Upper lobe of right lung (tissue), 1 donor: Measurements from ENCODE around the gene TANK. TPM values are rescaled to one million over a fixed set of nuclear protein-coding genes. Genes with fewer than 3 reads are reported as not detected.
A peak's percentile ranks its signal among the peaks of the same experiment; 100 is the strongest.

Source experiments
- ATAC-seq: fragments of 200-7000 bp; cut with Tn5 transposase; one replicate; pipeline ENCODE4 v1.9.1; 2020; ENCODE audit warnings: mild to moderate bottlenecking, moderate library complexity
- DNase-seq: peaks from one replicate; pipeline ENCODE4 v3.0.0-alpha.2; 2020
- H3K27ac ChIP-seq: fragments of 200-600 bp; one replicate; pipeline ENCODE4 v1.8.0; 2022
- H3K27me3 ChIP-seq: fragments of 200-600 bp; one replicate; pipeline ENCODE4 v1.8.0; 2022; ENCODE audit warnings: mild to moderate bottlenecking
- H3K36me3 ChIP-seq: fragments of 200-600 bp; one replicate; pipeline ENCODE4 v1.8.0; 2022
- H3K4me1 ChIP-seq: fragments of 200-600 bp; one replicate; pipeline ENCODE4 v1.8.0; 2022
- H3K4me3 ChIP-seq: fragments of 200-600 bp; one replicate; pipeline ENCODE4 v1.8.0; 2022; ENCODE audit warnings: mild to moderate bottlenecking
- H3K9me3 ChIP-seq: fragments of 200-600 bp; one replicate; pipeline ENCODE4 v1.8.0; 2022
- intact Hi-C: fragments of 100-400 bp; cut with DNase I; formaldehyde crosslinking; loops from one replicate; pipeline ENCODE4 v1.11.0; 2022
- long read RNA-seq: library from polyadenylated mRNA; unstranded; transcript quantifications from one replicate; pipeline ENCODE4 v2.0.0, GENCODE V29; 2021
- total RNA-seq: library from RNA; stranded (reverse); fragmentation: NEBNext Ultra II Directional; extraction: Animal tissue kit (Norgen Biotek cat#: 25700); gene quantifications from one replicate; pipeline ENCODE4 v1.2.1, GENCODE V29; 2021
- TF ChIP-seq, protein P1 (sequence below): fragments of 200-600 bp; IDR thresholded peaks from one replicate; pipeline ENCODE4 v1.8.0; 2022; ENCODE audit warnings: antibody characterized with exemption
- donor health status: DM: no; HTN: yes; CAD: no; lungs with severe emphysema.

TANK gene, protein sequence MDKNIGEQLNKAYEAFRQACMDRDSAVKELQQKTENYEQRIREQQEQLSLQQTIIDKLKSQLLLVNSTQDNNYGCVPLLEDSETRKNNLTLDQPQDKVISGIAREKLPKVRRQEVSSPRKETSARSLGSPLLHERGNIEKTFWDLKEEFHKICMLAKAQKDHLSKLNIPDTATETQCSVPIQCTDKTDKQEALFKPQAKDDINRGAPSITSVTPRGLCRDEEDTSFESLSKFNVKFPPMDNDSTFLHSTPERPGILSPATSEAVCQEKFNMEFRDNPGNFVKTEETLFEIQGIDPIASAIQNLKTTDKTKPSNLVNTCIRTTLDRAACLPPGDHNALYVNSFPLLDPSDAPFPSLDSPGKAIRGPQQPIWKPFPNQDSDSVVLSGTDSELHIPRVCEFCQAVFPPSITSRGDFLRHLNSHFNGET
- total RNA-seq = 79.6 TPM
- long read RNA-seq, transcript TANK-202 (8 exons, 2,171 nt) = major isoform, 26 of 64 reads
- long read RNA-seq, transcript TANK-201 (8 exons, 2,152 nt) = minor isoform, 11 of 64 reads
- long read RNA-seq, partial matches to known transcripts = 3 of 64 reads
- long read RNA-seq, other reads (novel, unspliced or antisense) = 24 of 64 reads

DNA sequence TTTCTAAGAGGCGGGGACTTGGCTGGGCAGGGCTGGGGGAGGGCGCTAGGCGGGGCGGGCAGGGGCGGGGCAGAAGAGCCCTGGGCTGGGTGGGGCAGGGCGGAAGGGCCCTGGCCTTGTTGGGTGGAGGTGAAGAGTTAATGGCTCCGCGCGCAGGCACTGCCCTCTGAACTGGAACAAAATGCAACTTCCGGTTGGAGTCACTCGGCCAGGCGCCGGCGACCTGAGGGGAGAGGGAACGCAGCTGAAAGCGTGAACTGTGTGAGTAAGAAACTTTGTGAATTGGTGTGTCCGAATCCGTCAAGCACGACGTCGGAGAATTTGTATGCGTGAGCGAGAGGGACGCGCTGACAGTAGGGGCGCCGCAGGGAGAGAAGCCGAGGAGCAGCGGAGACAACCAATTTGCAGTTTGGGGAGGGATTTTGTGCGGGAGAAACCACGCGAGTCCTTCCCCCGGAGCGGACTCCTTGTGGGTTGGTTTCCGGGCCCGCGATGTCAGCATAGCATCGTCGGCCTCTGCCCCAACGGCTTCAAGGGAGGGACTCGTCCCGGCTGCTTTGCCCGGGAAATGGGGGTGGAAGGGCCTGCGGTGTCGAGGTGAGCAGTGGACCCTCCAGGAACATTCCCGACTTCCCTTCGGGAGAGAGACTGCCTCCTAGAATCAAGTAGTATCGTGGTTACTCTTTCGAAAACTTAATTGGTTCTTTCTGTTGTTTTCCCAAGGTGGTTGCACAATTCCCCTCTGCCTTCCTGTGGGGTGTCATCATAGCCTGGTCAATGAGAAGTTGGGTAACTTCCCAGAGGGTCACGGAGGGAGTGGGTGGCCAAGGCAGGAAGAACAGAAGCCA lies at the start of gene TANK:
Gene TANK (plus strand): TSS at position 203 of the 848 bp plus-strand sequence. CDS start 19,235 bp downstream, outside the sequence.
- H3K27me3 ChIP-seq = no peaks in the 10 kb centered on the region
- H3K9me3 ChIP-seq = no peaks in the 10 kb centered on the region
- intact Hi-C loops = no loop called here
- peak within 1 kb of the TSS; percentile 99 for H3K27ac ChIP-seq
- TF ChIP-seq, protein P1, sequence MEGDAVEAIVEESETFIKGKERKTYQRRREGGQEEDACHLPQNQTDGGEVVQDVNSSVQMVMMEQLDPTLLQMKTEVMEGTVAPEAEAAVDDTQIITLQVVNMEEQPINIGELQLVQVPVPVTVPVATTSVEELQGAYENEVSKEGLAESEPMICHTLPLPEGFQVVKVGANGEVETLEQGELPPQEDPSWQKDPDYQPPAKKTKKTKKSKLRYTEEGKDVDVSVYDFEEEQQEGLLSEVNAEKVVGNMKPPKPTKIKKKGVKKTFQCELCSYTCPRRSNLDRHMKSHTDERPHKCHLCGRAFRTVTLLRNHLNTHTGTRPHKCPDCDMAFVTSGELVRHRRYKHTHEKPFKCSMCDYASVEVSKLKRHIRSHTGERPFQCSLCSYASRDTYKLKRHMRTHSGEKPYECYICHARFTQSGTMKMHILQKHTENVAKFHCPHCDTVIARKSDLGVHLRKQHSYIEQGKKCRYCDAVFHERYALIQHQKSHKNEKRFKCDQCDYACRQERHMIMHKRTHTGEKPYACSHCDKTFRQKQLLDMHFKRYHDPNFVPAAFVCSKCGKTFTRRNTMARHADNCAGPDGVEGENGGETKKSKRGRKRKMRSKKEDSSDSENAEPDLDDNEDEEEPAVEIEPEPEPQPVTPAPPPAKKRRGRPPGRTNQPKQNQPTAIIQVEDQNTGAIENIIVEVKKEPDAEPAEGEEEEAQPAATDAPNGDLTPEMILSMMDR = peak; percentile 11
- peaks cover 15% of the 10 kb centered on the region for H3K36me3 ChIP-seq
- peak within 1 kb of the TSS; percentile 90 for H3K4me3 ChIP-seq
- DNase-seq (peak; percentile 96), ATAC-seq (peak; percentile 98)
- peaks cover 41% of the 10 kb centered on the region for H3K4me1 ChIP-seq

DNA sequence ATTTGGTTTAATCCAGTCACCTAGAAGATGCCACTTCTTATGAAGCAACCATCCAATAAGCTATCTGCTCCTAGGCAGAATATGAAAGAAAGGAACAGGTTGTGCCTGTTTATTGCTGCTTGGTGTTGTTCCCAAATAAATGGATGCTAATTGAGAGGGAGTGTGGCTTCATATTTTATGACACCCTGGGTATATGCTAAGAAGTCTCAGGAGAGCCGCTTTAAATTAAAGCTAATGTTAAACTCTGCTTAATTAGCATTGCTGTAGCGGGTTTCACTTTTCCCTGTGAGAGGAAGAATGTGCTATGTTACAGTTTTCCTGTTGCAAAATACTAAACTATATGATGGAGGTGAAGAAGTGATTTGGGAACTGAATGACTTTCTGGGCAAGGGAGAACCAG lies 48.7 kb upstream of the TANK start:
- no peak for ATAC-seq
- intact Hi-C loops = no loop called here

DNA sequence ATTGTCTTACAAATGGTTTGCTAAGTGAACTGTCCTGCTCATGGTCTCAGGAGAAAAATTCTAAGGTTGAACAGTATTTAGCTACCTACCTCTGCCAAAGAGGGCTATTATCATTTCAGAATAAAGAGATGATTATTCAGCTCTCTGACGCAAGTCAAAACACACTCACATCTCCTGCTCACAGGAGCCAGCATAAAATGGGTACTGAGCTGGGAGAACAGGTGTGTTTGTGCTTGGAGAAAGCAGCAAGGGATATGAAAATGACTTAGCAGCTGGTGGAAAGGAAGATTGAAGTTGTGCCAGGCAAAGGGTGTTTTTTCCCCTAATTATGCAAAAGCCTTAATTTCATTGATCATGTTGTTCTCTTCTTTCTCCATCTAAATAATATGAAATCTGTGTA lies 47.3 kb upstream of the TANK start:
- Histone ChIP-seq H3K36me3 (no peaks in the 10 kb centered on the region), H3K27me3 (no peaks in the 10 kb centered on the region), H3K4me1 (no peaks in the 10 kb centered on the region), H3K4me3 (no peak overlapping the region), H3K9me3 (no peaks in the 10 kb centered on the region), H3K27ac (no peak overlapping the region)
- intact Hi-C loops = no loop called here
- DNase-seq = no peak
- no peak for ATAC-seq
- TF ChIP-seq, protein P1 = no peak

More for the DNA sequence above, 48.7 kb upstream of the TANK start:
- H3K9me3 ChIP-seq = no peaks in the 10 kb centered on the region
- no peaks in the 10 kb centered on the region for H3K4me1 ChIP-seq
- H3K4me3 ChIP-seq = no peak overlapping the region
- TF ChIP-seq, protein P1 = no peak
- H3K27me3 ChIP-seq = no peaks in the 10 kb centered on the region
- H3K27ac ChIP-seq = no peak overlapping the region
- no peaks in the 10 kb centered on the region for H3K36me3 ChIP-seq
- DNase-seq = no peak

DNA sequence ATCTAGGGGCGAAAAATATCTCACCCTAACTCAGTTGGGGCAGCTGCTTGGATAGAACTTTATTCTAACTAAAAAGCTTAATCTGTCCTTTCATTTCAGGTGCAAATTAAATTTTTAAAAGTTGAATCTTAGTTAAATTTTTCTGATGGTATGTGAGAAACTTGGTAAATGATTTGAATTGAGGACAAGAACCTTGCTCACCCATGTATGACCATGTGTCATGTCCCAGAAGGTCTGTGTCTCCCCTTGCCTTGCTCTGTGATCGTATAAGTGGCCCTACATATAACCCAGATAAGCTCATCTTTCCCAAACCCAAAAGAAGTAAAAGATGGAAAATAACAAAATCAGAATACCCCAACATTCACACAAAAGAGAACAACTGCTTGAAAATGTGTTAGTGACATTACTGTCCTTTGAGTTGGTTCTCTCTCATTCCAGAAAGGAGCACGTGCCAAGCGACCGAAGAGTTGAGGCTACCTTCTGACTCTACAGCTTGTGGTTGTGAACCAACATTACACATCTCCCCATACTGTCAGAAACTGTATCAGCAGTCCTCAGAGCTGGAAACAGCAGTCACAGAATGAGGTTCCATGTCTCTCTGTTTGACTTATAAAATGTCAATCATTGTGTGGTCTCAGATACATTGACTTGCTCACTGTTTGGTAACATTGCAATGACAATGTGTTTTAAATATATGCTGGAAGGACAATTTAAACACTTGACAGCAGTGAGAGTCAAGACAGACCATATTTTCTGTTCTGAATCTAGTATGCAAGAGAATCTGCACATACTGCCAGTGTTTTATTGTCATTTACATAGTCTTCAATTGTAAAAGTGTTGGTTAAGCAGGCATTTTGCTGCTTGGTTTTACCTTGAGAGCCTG lies 46.3 kb upstream of the TANK start:
- no peak overlapping the region for H3K4me3 ChIP-seq
- no peak for ATAC-seq
- H3K4me1 ChIP-seq = no peaks in the 10 kb centered on the region
- no peaks in the 10 kb centered on the region for H3K9me3 ChIP-seq
- intact Hi-C loops = no loop called here
- TF ChIP-seq, protein P1 = no peak
- no peaks in the 10 kb centered on the region for H3K36me3 ChIP-seq
- H3K27ac ChIP-seq = no peak overlapping the region
- no peaks in the 10 kb centered on the region for H3K27me3 ChIP-seq
- DNase-seq = no peak

DNA sequence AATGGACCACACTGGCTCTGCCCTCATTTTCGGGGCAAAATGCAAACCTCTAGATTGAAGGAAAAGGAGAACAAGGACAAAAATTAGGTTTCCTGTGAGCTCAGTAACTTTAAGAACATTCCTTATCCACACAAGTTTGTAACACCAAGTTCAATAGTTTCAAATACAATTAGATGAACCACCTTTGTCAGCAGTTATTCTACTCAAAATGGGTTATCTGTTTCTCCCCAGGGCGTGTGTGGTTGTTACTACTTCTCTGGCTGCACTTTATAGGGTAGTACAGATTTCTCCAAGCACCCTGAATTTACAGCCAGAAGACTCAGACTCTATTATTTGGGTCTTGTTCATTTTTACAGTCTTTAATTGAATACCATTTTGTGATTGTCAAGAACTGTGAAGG lies 45.0 kb upstream of the TANK start:
- H3K27me3 ChIP-seq = no peaks in the 10 kb centered on the region
- ATAC-seq (no peak), DNase-seq (no peak)
- H3K4me3 ChIP-seq = no peak overlapping the region
- TF ChIP-seq, protein P1 = no peak
- no peak overlapping the region for H3K27ac ChIP-seq
- intact Hi-C loops = no loop called here
- H3K4me1 ChIP-seq = no peaks in the 10 kb centered on the region
- no peaks in the 10 kb centered on the region for H3K9me3 ChIP-seq
- H3K36me3 ChIP-seq = no peaks in the 10 kb centered on the region
